ENCODE results near the gene DCAF6.
"Not testable (repeated sequence)": the region's sequence is repeated elsewhere in the genome, so short reads cannot be mapped to it uniquely, and the experiment has no call there.

DCAF6 gene

GRCh38 chr1:168009322-168009721, 72.8 kb downstream of the DCAF6 start:
- DNase-seq (ENCODE audit: low read depth): no peak

DNA sequence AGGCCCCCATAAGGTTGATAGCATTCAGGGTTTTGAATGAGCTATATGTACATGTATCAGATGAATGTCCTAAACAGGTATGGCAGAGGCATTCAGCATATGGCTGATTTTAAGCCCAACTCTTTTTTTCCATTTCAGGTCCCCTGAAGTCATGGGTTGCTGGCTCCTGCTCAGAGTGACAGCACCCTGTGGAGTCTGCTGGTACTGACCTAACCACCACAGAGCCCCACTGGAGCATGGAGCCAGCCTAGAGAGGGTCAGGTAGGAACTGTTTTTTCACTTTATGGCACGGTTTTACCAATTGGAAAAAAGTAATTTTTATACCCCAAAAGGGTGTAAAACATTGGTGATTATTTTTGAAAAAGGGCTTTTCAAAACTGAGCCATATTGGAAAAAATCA, 82.9 kb downstream of the DCAF6 start:
- no peak for DNase-seq (ENCODE audit: low read depth)

DNA sequence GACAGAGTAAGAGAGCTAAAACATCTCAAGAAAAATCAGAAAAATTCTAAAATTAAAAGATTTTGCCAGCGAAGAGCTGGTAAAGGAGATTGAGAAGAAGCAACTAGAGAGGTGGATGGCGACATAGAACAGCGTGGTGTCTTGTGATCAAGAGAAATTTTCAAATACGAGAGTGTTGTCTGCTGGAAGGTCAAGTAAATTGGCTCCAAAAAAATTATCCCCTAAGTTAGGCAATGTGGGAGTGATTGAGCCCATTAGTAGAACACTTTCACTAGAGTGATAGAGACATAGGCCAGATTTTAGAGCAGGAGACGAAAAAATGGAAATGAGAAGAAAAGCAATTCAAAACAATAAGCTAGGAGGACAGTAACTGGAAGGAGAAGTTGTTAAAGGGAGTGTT, 94.7 kb downstream of the DCAF6 start:
- no peak for DNase-seq (ENCODE audit: low read depth)

DNA sequence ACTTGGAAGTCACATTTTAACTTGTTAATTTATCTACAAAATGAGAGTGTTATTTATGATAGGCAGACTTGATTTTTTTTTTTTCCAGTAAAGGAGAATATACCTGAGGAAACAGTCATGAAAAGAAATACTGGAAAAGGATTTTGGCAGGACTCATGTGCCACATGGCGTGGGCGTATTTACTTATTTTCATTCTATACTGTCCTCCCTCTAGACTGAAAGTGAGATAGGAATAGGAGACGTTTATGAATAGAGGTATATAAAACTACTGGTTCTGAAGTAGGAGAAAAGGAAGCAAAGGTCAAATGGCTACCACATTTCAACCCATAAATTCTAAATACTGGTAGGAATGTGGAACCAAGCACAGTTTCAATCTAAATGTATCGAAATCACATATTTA, 95.1 kb downstream of the DCAF6 start:
- no peak for DNase-seq (ENCODE audit: low read depth)

DNA sequence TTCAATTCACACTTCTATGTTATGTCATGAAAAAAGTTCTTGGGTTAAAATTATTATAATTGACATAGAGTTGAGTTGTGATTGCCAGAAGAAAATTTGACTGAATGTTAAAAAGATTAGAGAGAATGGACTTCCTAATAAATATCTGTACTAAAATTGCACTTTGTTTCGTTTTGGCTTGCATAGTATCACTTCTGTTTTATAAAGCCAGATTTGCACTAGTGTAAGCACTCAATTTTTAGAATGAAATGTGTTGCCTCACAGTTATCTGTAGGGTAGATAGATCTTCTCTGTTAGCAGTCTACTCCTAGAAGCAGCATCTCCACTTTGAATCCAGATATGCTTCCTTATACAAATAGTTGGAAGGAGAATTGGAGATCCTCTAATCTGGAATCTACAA, 95.5 kb downstream of the DCAF6 start:
- DNase-seq (ENCODE audit: low read depth): no peak

- DNase-seq (ENCODE audit: low read depth): no peak
Measured at GRCh38 chr1:168035345-168035744, 98.9 kb downstream of the DCAF6 start.

DNA sequence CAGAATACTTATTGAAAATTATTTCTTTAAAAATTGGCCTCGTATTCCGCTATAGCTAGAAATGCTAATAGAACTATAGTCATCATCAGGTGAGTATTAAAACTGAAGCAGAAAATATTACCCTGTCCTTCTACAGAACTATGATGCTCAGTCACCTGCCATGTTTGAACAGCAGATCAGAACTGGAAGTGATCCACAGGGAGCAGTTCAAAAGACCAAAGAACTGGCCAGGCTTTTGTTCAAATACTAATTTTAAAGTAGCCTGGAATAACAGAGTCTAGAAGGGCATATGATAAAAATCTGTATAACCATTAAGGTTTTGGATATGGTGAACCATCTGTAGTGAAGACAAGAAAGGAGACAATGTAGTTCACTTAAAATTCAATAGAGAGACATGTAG, 105.9 kb downstream of the DCAF6 start:
- DNase-seq (ENCODE audit: low read depth): no peak

DNA sequence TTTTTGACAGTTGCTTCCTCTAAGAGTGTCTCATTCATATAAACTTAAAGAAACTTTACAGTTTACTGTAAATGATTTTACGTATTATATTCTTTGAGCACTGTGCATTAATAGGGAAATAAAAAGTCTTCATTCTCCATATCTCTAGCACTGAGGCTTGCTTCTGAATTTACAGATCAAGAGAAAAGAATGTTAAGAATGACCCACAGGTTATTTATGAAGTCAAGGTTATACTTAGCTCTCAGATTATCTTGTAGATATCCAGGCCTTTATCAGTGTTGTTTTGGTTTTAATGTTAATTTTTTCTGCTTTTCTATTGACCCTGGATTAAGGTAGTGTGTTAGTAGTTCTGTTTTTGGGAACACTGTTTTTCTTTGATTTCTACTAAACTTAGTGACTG, 108.8 kb downstream of the DCAF6 start:
- no peak for DNase-seq (ENCODE audit: low read depth)

- DNase-seq (ENCODE audit: low read depth): no peak
Measured at GRCh38 chr1:168050307-168050706, 113.8 kb downstream of the DCAF6 start.

- no peak for DNase-seq (ENCODE audit: low read depth)
Measured at GRCh38 chr1:168050880-168051279, 114.4 kb downstream of the DCAF6 start.

DNA sequence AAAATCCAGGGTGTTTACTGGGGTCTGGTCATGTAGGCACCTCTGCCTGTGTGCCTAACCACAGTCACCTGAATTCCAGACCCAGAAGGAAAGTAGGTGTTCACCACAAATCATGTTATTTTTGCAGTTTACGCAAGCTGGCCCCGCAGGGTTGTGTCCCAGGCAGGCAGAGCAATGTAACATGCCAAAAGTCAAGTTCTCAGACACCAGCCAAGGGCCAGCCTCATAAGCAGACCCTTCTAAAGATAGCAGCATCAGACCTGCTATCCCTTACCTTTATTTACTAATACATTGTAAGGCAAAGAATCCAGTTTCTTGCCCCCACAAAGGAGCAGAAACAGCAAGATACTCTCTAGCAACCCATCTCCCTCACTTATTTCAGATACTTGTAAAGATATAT, 117.2 kb downstream of the DCAF6 start:
- DNase-seq (ENCODE audit: low read depth): no peak

- no peak for DNase-seq (ENCODE audit: low read depth)
Measured at GRCh38 chr1:168054117-168054516, 117.6 kb downstream of the DCAF6 start.

DNA sequence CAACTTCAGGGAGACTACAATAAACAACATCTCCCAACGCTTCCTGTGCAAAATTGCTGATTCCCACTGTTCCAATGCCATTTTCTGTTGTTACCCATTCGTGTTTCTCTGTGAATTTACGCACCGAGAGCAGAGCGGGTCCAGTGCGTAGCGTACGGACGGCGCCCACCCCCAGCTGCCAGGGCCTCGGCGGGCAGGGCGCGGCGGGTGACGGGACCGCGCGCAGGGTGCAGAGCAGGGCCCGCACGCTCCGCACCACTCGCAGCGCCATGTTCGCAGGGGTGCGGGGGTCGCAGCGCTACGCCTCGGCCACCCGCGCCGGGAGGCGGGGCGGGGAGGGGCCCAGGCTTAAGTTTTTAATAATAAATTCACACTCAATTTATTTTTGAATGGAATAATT, 119.7 kb downstream of the DCAF6 start:
- DNase-seq (ENCODE audit: low read depth): not testable (repeated sequence)

DNA sequence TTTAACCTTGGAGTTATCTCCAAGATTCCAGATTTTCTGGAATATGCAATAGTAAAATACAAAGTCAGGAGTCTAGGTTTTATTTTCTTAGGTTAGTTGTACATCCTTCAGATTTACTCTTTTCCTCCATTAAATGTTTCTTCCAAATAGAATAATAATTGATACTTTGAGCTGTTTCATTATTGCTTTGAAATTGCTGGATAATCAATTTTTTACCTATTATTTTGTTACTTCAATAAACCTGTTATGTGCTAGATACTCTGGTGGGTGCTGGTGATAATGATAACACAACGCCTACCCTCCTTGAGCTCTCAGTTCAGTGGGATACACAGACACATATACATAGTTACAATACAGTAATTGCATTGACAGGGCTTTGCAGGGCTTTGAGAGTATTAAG, 120.9 kb downstream of the DCAF6 start:
- DNase-seq (ENCODE audit: low read depth): no peak

GRCh38 chr1:168057921-168058320, 121.4 kb downstream of the DCAF6 start:
- DNase-seq (ENCODE audit: low read depth): no peak

DNA sequence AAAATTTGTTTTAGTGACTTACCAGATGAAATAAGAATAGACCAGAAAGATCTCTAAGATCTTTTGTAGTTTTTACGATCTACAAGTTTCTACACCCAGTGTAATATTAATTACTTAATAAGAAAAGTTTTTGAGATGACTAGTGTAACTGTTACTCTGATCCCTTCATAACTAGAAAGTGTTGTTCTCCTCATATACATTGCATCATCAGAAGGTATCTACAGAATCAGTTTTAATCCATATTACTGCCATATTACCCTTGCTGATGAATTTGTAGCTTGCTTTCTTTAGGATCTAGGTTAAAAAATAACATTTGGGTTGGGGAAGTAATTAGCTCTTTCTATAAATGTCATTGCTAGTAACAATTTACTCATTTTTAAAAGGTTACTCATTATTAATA, 127.7 kb downstream of the DCAF6 start:
- DNase-seq (ENCODE audit: low read depth): no peak

DNA sequence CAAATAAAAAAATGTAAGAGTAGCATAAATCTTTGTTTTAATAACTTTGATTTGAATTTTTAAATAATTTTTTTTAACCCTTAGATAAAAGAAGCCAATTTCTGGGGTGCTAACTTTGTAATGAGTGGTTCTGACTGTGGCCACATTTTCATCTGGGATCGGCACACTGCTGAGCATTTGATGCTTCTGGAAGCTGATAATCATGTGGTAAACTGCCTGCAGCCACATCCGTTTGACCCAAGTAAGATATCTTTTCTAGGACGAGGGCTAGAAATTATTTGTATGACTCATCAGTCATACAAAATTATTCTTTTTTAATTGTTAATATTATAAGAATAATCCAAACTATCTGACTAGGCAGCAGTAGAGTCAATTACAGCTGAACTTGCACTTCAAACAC, 129.0 kb downstream of the DCAF6 start:
- DNase-seq (ENCODE audit: low read depth): no peak

DNA sequence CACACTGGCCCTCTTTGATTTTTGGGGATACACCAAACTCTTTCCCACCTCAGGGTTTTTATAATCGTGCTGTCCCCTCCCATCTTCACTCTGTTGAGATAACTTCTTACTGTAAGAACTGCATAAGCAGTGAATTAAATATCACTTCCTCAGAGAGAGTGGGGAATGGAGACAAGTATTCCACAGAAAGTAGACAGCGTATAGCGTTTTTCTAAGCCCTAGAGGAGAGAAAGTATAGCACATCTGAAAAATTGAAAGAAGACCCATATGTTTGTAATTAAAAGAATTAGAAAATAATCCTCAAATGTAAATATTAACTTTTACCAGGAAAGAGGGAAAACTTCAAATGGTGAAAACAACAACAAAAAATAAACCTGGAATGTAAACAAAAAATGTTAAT, 132.9 kb downstream of the DCAF6 start:
- DNase-seq (ENCODE audit: low read depth): no peak

- DNase-seq (ENCODE audit: low read depth): no peak
Measured at GRCh38 chr1:168079761-168080160, 143.3 kb downstream of the DCAF6 start.

DNA sequence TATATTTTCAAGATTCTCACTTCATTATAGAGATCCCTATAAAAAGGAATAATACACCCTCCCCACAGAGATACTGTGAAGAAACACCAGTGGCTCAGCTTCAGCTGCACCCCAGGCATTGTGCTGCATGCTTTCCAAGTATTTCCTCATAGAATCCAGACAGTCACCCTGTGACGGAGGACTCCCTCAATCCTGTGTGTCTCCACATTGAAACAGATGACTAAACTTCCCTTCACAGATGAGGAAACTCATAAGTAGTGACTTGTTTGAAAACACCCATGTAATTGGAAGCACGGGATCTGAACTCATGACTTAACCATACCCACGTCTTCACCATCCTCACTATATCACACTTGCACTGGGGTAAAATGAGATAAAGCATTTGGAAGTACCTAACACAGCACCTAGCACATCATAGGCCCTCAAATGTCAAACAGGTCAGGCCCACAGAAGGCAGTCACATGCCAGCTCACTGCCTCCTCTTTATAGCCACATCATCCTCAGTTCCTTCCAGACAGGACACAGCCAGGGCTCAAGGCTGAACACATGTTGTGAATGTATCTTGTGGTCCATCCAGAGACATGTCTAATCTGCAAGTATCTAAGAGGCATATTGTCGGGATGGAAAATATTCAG, 145.0 kb downstream of the DCAF6 start:
- no peak for DNase-seq (ENCODE audit: low read depth)

DNA sequence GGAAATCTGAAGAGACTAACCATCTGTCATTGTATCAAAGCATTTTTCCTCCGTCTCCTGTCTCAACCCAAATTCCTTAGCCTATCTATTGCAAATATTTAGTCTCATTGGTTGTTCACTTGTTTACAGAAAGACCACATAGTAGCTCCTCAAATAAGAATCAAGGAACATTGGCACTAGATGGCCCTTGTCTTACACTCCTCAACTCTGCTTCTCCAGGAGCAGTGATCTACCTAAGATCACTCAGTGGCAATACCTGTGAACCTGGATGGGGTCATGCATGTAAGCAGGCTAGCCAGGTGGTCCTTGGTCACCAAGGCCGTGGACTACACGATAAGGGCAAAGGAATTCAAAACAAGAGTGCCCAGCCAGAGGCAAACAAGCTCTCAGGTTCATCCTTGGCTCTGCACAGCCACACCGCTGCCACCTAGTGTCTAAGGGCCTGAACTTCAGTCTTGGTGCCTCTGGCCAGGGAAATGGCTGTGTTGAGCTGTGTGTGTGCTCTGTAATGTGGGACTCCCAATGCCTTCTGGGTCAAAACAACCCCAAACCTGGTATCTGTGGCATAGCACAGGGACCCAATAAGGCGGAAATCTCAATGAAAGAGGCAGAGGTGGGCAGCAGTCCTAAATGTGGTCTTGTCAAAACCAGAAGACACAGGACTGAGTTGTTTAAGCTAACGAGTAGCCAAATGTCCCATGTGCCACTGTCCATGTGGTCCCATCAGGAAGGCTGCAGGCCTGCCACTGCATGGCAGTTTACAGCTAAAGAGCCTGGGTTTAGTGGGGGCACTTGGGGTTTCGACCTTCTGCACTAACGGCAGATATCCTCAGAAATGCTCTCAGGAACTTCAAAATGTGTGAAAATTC, 145.8 kb downstream of the DCAF6 start:
- peak; percentile 20 for DNase-seq (ENCODE audit: low read depth)

DNA sequence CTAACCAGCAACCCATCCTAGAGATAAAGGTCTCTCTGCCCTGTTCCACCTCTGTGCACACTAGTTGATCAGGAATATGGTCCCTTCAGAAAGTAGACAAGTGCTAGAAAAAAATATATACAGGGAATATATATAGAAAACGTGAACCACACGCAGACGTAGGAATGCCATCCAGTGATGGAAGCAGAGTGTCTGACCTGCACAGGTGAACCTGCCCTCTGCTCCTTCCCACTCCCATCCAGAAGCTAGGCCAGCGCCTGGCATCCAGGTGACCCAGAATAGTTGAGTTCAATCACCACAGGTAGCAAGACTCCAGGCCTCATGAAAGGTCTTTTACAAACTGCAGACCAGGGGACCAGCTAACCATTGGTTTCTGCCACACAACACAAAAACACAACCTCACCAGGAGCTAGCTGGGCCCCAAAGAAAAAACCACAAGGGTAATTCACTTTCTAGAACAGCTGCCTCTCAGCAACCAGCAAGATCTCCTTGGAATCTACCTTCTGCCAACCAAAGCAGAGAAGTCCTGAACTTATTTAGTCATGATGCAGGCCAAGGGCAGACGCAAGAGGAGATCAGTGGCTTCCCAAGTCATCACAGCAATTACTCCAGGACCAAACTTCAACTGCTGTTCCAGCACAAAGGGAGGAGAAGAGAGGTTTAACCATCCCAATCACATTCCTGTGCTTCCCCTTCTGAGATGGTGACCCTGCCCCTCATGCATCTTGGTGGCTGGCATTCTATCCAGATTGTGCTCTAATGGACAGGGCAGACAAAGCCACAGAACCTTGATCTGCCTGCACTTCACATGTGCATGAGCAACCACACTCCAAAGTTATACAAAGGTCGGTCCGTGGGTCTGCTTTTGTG, 147.2 kb downstream of the DCAF6 start:
- no peak for DNase-seq (ENCODE audit: low read depth)
